Activated CD8-positive, alpha-beta memory T cell treated with anti-CD3 and anti-CD28 coated beads for 36 hours (primary cell): ENCODE results near the gene MRPL49. TPM values are rescaled to one million over a fixed set of nuclear protein-coding genes. Genes with fewer than 3 reads are reported as not detected.

Source experiments
- CTCF ChIA-PET: fragments of 350-600 bp; sonication (Branson Sonifier 250); formaldehyde crosslinking; loops from one replicate; lab custom pipeline; 2021; ENCODE audit warnings: antibody characterized with exemption; lab: Charles Lee
- POLR2A ChIA-PET: fragments of 350-600 bp; sonication (Branson Sonifier 250); formaldehyde crosslinking; loops from one replicate; lab custom pipeline; 2021; ENCODE audit warnings: antibody characterized with exemption; lab: Charles Lee
- total RNA-seq, 2 experiments: library from RNA; stranded (reverse); gene quantifications; one replicate each; pipeline ENCODE4 v1.2.3, GENCODE V29; 2021

Gene MRPL49
- total RNA-seq, 2 experiments from 2014 or later = 108 TPM

GRCh38 chr11:65125197-65126056 is 3.3 kb downstream of the MRPL49 start:
- ChIA-PET POLR2A (interaction anchor here (1.0 to 5.0 kb wide), 2 partner anchors 9 to 12 kb away, joined by 3 to 47 read pairs; partner anchors contain the start of gene SYVN1), CTCF (interaction anchor here (1.4 kb wide), 1 partner anchor 15 kb away, joined by 5 read pairs; no protein-coding TSS in a partner anchor)

DNA sequence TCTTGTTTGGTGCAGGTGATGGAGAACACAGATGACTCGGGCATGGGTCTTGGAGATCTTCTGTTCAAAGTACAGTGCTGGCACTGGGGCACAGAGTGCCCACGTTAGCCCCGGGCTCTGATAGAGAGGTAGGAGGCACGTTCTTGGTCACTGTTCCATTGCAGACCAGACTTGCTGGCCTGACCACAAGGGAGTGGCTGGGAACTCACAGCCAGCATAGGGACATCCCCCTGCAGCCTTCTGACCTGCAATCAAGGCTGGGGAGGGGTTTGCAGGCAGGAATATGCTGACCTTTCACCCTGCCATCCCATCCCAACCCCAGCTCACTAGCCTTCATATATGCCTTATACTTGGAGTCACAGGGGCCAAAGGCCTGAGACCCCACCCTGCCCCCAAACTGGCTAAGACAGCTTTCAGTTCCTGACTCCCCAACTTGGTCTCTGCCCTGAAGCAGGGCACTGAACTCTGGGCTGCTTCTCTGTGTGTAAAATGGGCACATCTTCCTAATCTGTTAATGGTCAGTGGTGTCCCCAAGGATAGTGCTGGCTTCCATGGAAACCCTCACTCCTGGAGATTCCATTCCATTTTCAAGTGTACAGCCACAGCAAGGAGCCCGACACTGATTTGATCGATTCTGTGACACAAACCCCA is 4.6 kb downstream of the MRPL49 start:
- POLR2A ChIA-PET = interaction anchor here (1.0 kb wide), 1 partner anchor 14 kb away, joined by 3 read pairs; no protein-coding TSS in a partner anchor
- CTCF ChIA-PET = interaction anchor here (1.2 kb wide), 1 partner anchor 9 kb away, joined by 4 read pairs; the partner anchor contains the start of gene ZNHIT2

- ChIA-PET CTCF (interaction anchor here (1.2 kb wide), 1 partner anchor 10 kb away, joined by 4 read pairs; the partner anchor contains the start of gene ZNHIT2), POLR2A (interaction anchor here (1.8 kb wide), 1 partner anchor 11 kb away, joined by 6 read pairs; no protein-coding TSS in a partner anchor)
Measured at GRCh38 chr11:65127473-65128181, 5.5 kb downstream of the MRPL49 start.

DNA sequence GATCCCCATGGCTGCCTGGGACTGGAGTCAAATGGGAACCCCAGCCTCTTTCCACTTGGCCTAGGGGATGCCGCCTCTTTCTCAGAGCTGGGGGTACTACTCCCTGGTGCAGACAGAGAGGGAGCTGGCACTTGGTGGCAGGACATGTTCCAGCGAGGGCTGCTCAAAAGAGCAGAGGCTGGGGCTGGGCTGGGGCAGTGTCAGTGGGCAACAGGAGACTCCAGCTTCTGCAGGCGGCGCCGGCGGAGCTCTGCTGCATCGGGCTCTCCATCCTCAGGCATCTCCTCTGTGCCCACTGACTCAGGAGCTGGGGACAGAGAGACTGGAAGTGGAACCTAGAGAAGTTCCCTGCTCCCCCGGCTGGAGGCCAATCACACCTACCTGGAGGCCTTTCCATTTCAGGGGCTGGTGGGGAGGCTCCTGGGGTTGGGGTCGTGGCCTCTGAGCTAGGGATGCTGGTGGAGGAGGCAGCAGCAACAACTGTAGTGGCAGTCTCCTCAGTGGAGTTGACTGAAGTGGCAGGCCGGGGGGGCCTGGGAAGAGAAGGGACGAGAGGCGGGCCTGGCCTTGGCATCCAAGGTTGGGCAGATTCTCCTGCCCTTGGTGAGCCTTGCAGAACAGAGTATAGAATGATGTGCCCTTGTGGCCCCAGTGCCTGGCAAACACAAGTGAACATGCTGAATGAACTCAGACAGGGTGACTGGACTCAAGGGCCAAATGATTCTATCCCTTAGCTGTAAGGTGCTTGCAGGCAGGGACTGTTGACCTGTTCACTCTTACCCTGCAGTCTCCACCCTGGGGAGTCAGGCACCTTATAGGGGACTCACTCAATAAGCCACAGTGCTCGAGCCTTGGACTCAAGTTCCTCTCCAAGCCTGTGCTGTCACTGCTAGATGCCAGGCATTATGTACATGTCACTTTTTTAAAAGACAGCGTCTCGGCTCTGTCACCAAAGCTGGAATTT is 6.3 kb downstream of the MRPL49 start:
- CTCF ChIA-PET = no interaction called here
- POLR2A ChIA-PET = interaction anchor here (1.8 kb wide), 1 partner anchor 12 kb away, joined by 6 read pairs; no protein-coding TSS in a partner anchor

DNA sequence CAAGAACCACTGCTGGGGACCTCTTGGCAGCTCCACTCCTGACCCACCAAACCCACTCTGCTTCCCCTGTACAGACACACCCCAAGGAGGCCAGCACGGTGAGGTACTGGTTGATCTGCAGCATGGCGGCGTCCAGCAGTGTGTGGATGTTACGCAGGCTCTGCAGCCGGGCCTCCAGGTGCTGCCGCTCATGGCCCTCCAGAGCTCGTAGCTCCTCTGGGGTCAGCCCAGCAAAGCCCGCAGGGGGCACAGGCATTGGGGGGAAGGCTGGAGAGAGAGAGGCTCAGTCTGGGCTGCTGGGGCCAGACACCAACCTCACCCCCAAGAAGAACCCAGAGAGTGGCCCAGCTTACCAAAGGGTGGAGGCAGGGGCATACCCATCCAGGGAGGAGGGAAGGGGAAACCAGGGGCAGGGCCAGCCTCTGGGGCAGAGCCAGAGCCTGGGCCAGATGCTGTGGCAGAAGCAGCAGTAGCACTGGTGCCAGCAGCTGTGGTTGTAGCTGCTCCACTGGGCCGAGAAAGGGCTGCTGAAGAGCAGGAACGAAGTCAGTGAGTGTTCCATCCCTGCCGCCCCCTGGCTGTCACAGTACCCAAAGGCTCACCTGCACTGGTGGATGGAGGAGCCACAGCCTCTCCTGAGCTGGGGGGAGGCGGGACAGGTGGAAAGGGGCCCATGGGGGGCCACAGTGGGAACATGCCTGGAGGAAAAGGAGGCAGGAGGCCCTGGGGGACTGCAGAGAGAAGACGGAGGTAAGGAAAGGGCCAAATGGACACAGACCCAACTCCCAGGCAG is 7.7 kb downstream of the MRPL49 start:
- POLR2A ChIA-PET = interaction anchor here (0.6 to 1.8 kb wide), 2 partner anchors 10 to 13 kb away, joined by 3 to 6 read pairs; no protein-coding TSS in a partner anchor
- CTCF ChIA-PET = interaction anchor here (1.3 to 1.4 kb wide), 2 partner anchors 12 to 19 kb away, joined by 3 to 4 read pairs; partner anchors contain the start of gene ZNHIT2

DNA sequence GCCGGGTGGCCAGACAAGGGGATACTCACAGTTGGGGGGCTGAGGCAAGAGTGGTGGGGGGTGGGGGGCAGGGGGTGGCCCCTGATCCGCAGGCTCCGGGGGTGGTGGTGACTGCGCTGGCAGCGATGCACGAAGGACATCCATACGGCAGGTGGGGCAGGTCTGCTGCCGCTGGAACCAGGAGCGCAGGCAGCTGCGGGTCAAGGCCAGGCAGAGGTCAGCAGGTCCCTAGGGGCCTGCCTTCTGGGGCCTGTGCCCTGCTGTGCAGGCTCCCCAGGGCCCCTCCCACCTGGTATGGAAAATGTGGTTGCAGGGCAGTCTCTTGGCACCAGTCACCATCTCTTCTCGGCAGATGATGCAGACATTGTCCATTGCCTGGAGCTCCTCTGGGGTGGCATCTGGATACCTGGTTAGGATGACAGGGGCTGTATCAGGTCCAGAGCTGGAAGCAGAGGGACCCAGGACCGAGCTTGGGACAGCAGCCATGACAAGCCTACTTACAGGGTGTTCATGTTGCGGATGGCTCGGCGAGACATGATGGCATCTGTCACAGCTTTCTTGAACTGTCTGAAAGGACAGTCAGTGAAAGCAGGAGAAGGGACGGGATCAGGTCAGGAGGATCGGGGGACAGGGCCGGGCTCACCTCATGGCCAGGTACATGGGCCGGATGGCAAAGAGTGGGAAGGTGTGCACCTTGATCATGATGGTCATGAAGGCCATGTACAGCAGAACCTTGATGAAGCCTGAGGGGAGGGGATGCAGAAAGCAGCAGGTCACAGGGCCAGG is 8.7 kb downstream of the MRPL49 start:
- CTCF ChIA-PET = interaction anchor here (0.9 to 1.5 kb wide), 4 partner anchors 13 to 50 kb away, joined by 3 to 4 read pairs (median 4); partner anchors contain the start of gene ZNHIT2
- POLR2A ChIA-PET = interaction anchor here (0.6 kb wide), 1 partner anchor 49 kb away, joined by 3 read pairs; no protein-coding TSS in a partner anchor

GRCh38 chr11:65131417-65131776 is 9.3 kb downstream of the MRPL49 start:
- POLR2A ChIA-PET = no interaction called here

GRCh38 chr11:65131895-65132237 is 9.7 kb downstream of the MRPL49 start:
- CTCF ChIA-PET = interaction anchor here (0.8 to 1.5 kb wide), 2 partner anchors 10 to 49 kb away, joined by 3 read pairs; partner anchors contain the start of gene FAU
- POLR2A ChIA-PET = no interaction called here

More at GRCh38 chr11:65131417-65131776, 9.3 kb downstream of the MRPL49 start:
- CTCF ChIA-PET = interaction anchor here (0.8 to 1.5 kb wide), 3 partner anchors 10 to 50 kb away, joined by 3 to 4 read pairs (median 3); partner anchors contain the start of gene FAU

- POLR2A ChIA-PET = interaction anchor here (3.7 kb wide), 1 partner anchor 10 kb away, joined by 47 read pairs; the partner anchor contains the start of genes FAU and MRPL49
- CTCF ChIA-PET = interaction anchor here (0.8 kb wide), 1 partner anchor 11 kb away, joined by 3 read pairs; the partner anchor contains the start of gene FAU
Measured at GRCh38 chr11:65132238-65132987, 10.3 kb downstream of the MRPL49 start.

GRCh38 chr11:65132988-65133700 is 11.0 kb downstream of the MRPL49 start:
- ChIA-PET CTCF (interaction anchor here (1.0 kb wide), 2 partner anchors 15 to 19 kb away, joined by 3 to 4 read pairs; partner anchors contain the start of gene ZNHIT2), POLR2A (interaction anchor here (2.8 to 3.7 kb wide), 2 partner anchors 10 to 16 kb away, joined by 15 to 47 read pairs; partner anchors contain the start of genes FAU, MRPL49 and ZNHIT2)

- ChIA-PET POLR2A (interaction anchor here (2.8 to 3.7 kb wide), 2 partner anchors 11 to 16 kb away, joined by 15 to 47 read pairs; partner anchors contain the start of genes FAU, MRPL49 and ZNHIT2), CTCF (interaction anchor here (0.6 to 1.0 kb wide), 3 partner anchors 16 to 46 kb away, joined by 3 to 4 read pairs (median 3); partner anchors contain the start of gene ZNHIT2)
Measured at GRCh38 chr11:65133724-65134123, 11.6 kb downstream of the MRPL49 start.

- ChIA-PET POLR2A (interaction anchor here (0.9 to 3.7 kb wide), 6 partner anchors 12 to 197 kb away, joined by 3 to 47 read pairs (median 10); partner anchors contain the start of genes CAPN1, FAU, MRPL49 and POLA2), CTCF (interaction anchor here (0.6 to 1.5 kb wide), 7 partner anchors 9 to 181 kb away, joined by 3 to 4 read pairs (median 3); partner anchors contain the start of genes FAU, MRPL49 and ZNHIT2)
Measured at GRCh38 chr11:65134240-65134951, 12.3 kb downstream of the MRPL49 start, which contains the start of gene SYVN1. Gene SYVN1, minus strand, starts transcription at chr11:65134519. Its CDS starts 918 bp downstream, at chr11:65133601.
